MM.1S (cell line): ENCODE measurements around the gene ERI3.

ENCODE experiments used
- CTCF ChIP-seq: fragments of 300-600 bp; sonication (generic); IDR thresholded peaks from 2 replicates; pipeline ENCODE4 v1.5.1; 2016; ENCODE audit warnings: antibody characterized with exemption, low read length, mixed read lengths
- EZH2phosphoT487 ChIP-seq: fragments of 300-600 bp; sonication (generic); IDR thresholded peaks from 2 replicates; pipeline ENCODE4 v1.6.1; 2018; ENCODE audit warnings: antibody characterized with exemption, low read length

DNA sequence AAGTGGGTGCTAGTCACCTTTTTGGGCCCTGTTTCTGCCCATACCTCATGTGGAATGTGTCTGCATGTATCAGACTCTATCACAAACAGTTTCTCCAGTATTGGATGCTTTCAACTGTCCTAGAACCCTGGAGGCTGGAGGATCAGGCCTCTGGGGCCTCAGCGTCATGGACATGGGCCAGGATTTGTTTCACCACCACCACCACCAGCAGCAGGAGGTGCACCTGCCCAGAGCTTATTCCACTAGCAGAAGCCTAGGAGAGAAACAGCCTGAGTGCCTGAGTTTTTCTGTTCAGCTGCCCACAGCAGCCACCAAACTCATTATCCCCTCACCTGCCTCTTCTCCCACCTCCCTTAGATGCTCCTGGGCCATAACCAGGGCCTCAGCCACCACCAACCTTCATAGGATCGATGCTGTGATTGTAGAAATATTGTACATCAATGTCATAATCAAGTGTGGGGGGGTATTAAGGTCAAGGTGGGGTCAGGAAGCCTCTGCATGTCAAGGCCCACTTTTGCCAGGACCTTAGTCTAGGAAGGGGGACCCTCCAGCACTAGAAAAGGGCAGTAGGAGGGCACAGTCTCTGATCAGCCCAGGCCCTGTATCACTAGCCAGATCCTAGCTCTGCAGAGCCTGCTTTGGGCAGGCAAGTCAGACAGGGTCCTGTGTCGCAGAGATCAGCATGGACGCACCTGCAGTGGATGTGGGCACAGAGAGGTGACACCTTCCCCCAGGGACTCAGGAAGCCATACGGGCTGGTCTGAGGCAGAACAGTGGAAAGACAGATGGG, 132.5 kb downstream of the ERI3 start:
- no peak for TF ChIP-seq CTCF
- TF ChIP-seq EZH2phosphoT487, result no peak
